ENCODE measurements around the gene LMAN1L. TPM values are rescaled to one million over a fixed set of nuclear protein-coding genes. Genes with fewer than 3 reads are reported as not detected.

Gene LMAN1L
- total and polyA plus RNA-seq, 2 experiments from 2014 or later: not detected

DNA sequence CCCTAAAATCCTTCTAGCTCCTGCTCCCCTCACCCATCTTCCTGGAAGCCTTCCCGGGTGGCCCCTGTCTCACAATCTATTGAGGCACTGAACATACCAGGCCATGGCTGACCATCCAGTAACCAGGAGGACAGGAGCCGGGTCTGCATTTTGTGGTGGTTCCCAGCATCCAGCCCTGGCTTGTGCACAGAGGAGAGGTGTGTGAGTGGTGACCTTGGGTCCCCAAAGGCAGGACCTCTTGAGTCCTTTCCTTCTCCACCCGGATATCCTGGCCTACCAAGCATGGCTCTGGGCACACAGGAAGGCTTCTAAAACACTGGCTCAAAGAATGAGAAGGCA lies 22.9 kb upstream of the LMAN1L start:
- Histone ChIP-seq H3F3A (ENCODE audit: insufficient read depth) (peaks cover 6% of the 10 kb centered on the region; the same call in 1 of the 2 replicates), H3K79me2 (ENCODE audit: insufficient read depth) (peaks cover 97% of the 10 kb centered on the region), H3K36me3 (ENCODE audit: low read depth) (no peaks in the 10 kb centered on the region), H3K4me2 (ENCODE audit: unreplicated experiment) (no peak overlapping the region), H4K20me1 (ENCODE audit: insufficient read depth) (no peaks in the 10 kb centered on the region; the same call in 1 of the 2 replicates), H3K4me3 (no peak overlapping the region), H3K4me1 (ENCODE audit: insufficient read depth) (peaks cover 25% of the 10 kb centered on the region), H3K9me2 (ENCODE audit: insufficient read depth) (no peaks in the 10 kb centered on the region), H2AFZ (no peak overlapping the region), H3K27ac (peak overlapping the region; percentile 34; the same call in 1 of the 2 replicates), H3K9me3 (ENCODE audit: low read depth) (no peaks in the 10 kb centered on the region), H3K27me3 (replicated peaks; ENCODE audit: insufficient read depth) (no peaks in the 10 kb centered on the region), H3K9ac (no peak overlapping the region)
- in situ Hi-C loops (cut with MboI): no loop called here
- WGBS, 2 experiments (ENCODE audit: low coverage in 1 of 2, low lambda C conversion rate in 2 of 2, missing lambda C conversion rate in 2 of 2): 64 to 65% methylated on average over 3 of the region's 3 CpGs
- no peak for DNase-seq
- TF ChIP-seq EZH2phosphoT487 (IDR thresholded peaks at IDR 0.05; ENCODE audit: insufficient read depth, low read depth): no peak

DNA sequence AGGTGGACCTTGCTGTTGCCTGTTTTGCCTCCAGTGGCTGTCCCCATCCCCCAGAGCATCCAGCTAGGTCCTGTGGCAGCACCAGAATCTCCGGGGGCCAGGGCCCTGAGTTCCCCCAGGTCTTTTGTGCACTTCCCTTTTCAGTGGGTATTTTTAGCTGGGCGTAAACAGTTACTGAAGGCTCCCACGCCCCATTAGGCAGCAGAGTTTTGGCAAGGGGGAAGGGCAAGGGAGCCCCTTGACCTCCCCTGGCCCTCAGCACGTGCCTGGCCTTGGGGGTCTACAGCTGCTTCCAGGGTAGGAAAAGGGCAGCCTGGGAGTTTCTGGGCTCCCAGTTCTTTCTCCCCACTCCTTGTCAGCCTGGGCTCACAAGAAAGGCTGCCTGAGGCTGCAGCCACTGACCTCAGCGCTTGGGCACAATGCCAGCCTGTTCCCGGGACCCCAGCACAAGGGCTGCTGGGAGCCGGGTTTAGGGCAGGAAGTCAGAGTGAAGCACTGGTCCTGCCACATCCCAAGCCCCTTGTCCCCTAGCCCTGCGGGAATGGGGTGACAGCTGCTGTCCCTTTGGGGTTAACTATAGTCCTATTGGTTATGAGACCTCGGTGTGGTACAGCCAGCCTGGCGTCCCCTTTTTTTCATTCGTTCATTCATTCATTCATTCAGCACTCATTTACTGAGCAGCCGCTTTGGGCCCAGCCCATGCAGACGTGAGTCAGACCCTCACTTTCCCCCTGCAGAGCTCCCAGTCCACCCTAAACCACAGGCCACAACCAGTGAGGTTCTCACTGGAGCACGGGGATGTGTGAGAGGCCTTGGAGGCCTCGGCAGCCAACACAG lies 22.3 kb upstream of the LMAN1L start:
- DNase-seq: peak; percentile 78
- no peaks in the 10 kb centered on the region for H3K9me3 ChIP-seq (ENCODE audit: low read depth)
- no peaks in the 10 kb centered on the region for H3K9me2 ChIP-seq (ENCODE audit: insufficient read depth)
- H3K9ac ChIP-seq: 0 out of 2 replicates have a peak overlapping the region, but pooled peaks have one; percentile 4
- no peak for TF ChIP-seq EZH2phosphoT487 (IDR thresholded peaks at IDR 0.05; ENCODE audit: insufficient read depth, low read depth)
- TF ChIP-seq EZH2 (IDR thresholded peaks at IDR 0.05; ENCODE audit: insufficient read depth, poor library complexity, severe bottlenecking): no peak
- no peak overlapping the region for H3K4me3 ChIP-seq
- H3K36me3 ChIP-seq (ENCODE audit: low read depth): no peaks in the 10 kb centered on the region
- no peak overlapping the region for H2AFZ ChIP-seq
- no peaks in the 10 kb centered on the region for H3K27me3 ChIP-seq (replicated peaks; ENCODE audit: insufficient read depth)
- peaks cover 6% of the 10 kb centered on the region; the same call in 1 of the 2 replicates for H3F3A ChIP-seq (ENCODE audit: insufficient read depth)
- H3K79me2 ChIP-seq (ENCODE audit: insufficient read depth): peaks cover 97% of the 10 kb centered on the region
- H4K20me1 ChIP-seq (ENCODE audit: insufficient read depth): no peaks in the 10 kb centered on the region; the same call in 1 of the 2 replicates
- WGBS, 2 experiments (ENCODE audit: low coverage in 1 of 2, low lambda C conversion rate in 2 of 2, missing lambda C conversion rate in 2 of 2): 55 to 56% methylated on average over 15 of the region's 15 CpGs
- H3K27ac ChIP-seq: peak overlapping the region; percentile 34
- in situ Hi-C loops (cut with MboI): no loop called here
- H3K4me1 ChIP-seq (ENCODE audit: insufficient read depth): peaks cover 25% of the 10 kb centered on the region
- H3K4me2 ChIP-seq (ENCODE audit: unreplicated experiment): no peak overlapping the region

DNA sequence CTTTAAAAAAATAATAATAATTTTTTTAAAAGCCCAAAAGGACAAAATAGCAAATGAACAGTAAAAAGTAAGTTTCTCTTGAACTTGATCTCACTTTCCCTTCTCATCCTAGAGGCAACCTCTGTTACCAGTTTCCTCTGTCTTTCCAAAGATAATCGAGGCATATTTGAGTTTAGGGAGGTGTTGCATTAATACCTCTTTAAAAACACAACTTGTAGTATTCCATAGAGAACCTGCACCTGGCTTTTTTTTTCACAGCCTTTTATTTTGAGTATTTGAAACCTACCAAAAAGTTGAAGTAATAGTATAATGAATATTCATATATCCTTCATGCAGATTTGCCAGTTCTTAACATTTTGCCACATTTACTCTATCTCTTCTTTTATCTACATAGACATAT lies 21.6 kb upstream of the LMAN1L start:
- H3K9me3 ChIP-seq (ENCODE audit: low read depth): no peaks in the 10 kb centered on the region
- no peak overlapping the region for H3K4me3 ChIP-seq
- TF ChIP-seq EZH2 (IDR thresholded peaks at IDR 0.05; ENCODE audit: insufficient read depth, poor library complexity, severe bottlenecking) (no peak), EZH2phosphoT487 (IDR thresholded peaks at IDR 0.05; ENCODE audit: insufficient read depth, low read depth) (no peak)
- H3K36me3 ChIP-seq (ENCODE audit: low read depth): no peaks in the 10 kb centered on the region
- in situ Hi-C loops (cut with MboI): no loop called here
- no peaks in the 10 kb centered on the region for H3K9me2 ChIP-seq (ENCODE audit: insufficient read depth)
- H3K4me2 ChIP-seq (ENCODE audit: unreplicated experiment): no peak overlapping the region
- H3K4me1 ChIP-seq (ENCODE audit: insufficient read depth): peaks cover 25% of the 10 kb centered on the region
- no peak for DNase-seq
- H3K79me2 ChIP-seq (ENCODE audit: insufficient read depth): peaks cover 97% of the 10 kb centered on the region
- 54 to 66% methylated on average over 1 of the region's 1 CpG for WGBS, 2 experiments (ENCODE audit: low coverage in 1 of 2, low lambda C conversion rate in 2 of 2, missing lambda C conversion rate in 2 of 2)
- peaks cover 6% of the 10 kb centered on the region; the same call in 1 of the 2 replicates for H3F3A ChIP-seq (ENCODE audit: insufficient read depth)
- H4K20me1 ChIP-seq (ENCODE audit: insufficient read depth): no peaks in the 10 kb centered on the region; the same call in 1 of the 2 replicates
- H3K27me3 ChIP-seq (replicated peaks; ENCODE audit: insufficient read depth): no peaks in the 10 kb centered on the region
- peak overlapping the region; percentile 34 for H3K27ac ChIP-seq
- H2AFZ ChIP-seq: no peak overlapping the region
- 0 out of 2 replicates have a peak overlapping the region, but pooled peaks have one; percentile 4 for H3K9ac ChIP-seq

DNA sequence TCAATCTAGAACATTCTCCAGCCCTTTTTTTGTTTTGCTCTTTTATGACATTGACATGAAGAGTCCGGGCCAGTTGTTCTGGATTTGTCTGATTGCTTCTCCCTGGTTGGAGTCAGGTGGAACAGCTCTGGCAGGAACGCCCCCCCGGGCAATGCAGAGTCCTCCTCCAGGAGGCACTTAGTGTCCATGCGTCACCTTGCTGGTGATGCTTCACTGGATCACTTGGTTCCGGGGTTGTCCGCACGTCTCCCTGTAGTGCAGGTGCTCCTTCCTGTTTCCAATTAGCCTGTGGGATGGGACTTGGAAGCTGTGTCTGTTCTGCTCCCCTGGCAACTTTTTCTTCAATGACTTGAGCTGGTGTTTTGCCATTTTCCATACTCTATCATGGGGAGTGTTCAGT lies 21.0 kb upstream of the LMAN1L start:
- no peaks in the 10 kb centered on the region; the same call in 1 of the 2 replicates for H4K20me1 ChIP-seq (ENCODE audit: insufficient read depth)
- no peaks in the 10 kb centered on the region for H3K9me2 ChIP-seq (ENCODE audit: insufficient read depth)
- 86 to 93% methylated on average over 7 of the region's 7 CpGs for WGBS, 2 experiments (ENCODE audit: low coverage in 1 of 2, low lambda C conversion rate in 2 of 2, missing lambda C conversion rate in 2 of 2)
- no peak overlapping the region for H2AFZ ChIP-seq
- in situ Hi-C loops (cut with MboI): no loop called here
- H3K9me3 ChIP-seq (ENCODE audit: low read depth): no peaks in the 10 kb centered on the region
- no peaks in the 10 kb centered on the region for H3K36me3 ChIP-seq (ENCODE audit: low read depth)
- DNase-seq: no peak
- H3K9ac ChIP-seq: no peak overlapping the region
- H3K4me1 ChIP-seq (ENCODE audit: insufficient read depth): peaks cover 24% of the 10 kb centered on the region
- H3K79me2 ChIP-seq (ENCODE audit: insufficient read depth): peaks cover 97% of the 10 kb centered on the region
- TF ChIP-seq EZH2phosphoT487 (IDR thresholded peaks at IDR 0.05; ENCODE audit: insufficient read depth, low read depth) (no peak), EZH2 (IDR thresholded peaks at IDR 0.05; ENCODE audit: insufficient read depth, poor library complexity, severe bottlenecking) (no peak)
- H3F3A ChIP-seq (ENCODE audit: insufficient read depth): peaks cover 6% of the 10 kb centered on the region; the same call in 1 of the 2 replicates
- H3K4me2 ChIP-seq (ENCODE audit: unreplicated experiment): no peak overlapping the region
- H3K27me3 ChIP-seq (replicated peaks; ENCODE audit: insufficient read depth): no peaks in the 10 kb centered on the region
- H3K4me3 ChIP-seq: no peak overlapping the region
- no peak overlapping the region for H3K27ac ChIP-seq

All from GM23248 (cell line).